Measurements from ENCODE around the gene PLOD2. TPM values are rescaled to one million over a fixed set of nuclear protein-coding genes. Genes with fewer than 3 reads are reported as not detected.

PLOD2 gene
- total RNA-seq, result 79.1 and 122 TPM in 2 replicates

GRCh38 chr3:146160964-146161662 lies at the start of gene PLOD2:
TSS of gene PLOD2 (minus strand) at chr3:146161184. CDS start at chr3:146160989, 195 bp downstream.
- DNase-seq (ENCODE audit: extremely low read depth, low read depth, low spot score), result no peak

GRCh38 chr3:146209371-146209770 lies 48.4 kb upstream of the PLOD2 start:
- no peak for DNase-seq (ENCODE audit: extremely low read depth, low read depth, low spot score)

- DNase-seq (ENCODE audit: extremely low read depth, low read depth, low spot score), result no peak
Observed at GRCh38 chr3:146203776-146204175, 42.8 kb upstream of the PLOD2 start.

DNA sequence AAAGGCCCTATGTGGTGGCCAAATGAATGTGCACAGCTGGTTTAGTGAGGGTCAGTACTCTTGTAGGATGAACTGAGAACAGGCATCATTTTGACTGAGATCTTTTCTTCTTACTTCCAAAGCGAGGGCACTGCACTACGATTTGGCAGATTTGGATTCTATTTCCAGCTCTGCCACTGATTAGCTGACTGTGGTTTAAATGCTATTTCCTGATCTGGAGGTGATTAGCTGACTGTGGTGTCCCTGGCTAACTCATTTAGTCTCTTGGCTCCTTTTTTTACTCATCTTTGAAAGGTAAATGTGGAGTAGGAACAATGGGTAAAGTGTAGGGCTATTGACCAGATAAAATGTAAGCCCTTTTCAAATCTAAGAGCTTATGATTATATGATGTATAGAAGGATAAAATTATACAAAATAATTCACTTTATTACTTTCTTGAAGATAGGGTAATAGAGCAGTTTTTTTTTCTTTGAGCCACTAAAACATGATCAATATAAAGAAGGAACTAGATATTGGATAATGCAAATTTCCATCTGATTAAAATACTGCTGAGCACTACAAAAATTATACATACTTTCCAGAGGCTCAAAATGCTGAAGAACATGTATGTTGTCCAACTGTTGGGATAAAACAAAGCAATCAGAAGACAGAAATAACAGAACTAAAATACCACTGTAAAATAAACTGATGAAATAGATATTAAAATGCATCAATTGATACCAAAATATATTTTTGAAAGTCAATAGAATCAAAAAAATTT lies 39.7 kb upstream of the PLOD2 start:
- no peak for DNase-seq (ENCODE audit: extremely low read depth, low read depth, low spot score)

GRCh38 chr3:146199762-146200161 lies 38.8 kb upstream of the PLOD2 start:
- no peak for DNase-seq (ENCODE audit: extremely low read depth, low read depth, low spot score)

- no peak for DNase-seq (ENCODE audit: extremely low read depth, low read depth, low spot score)
Observed at GRCh38 chr3:146196789-146197188, 35.8 kb upstream of the PLOD2 start.

DNA sequence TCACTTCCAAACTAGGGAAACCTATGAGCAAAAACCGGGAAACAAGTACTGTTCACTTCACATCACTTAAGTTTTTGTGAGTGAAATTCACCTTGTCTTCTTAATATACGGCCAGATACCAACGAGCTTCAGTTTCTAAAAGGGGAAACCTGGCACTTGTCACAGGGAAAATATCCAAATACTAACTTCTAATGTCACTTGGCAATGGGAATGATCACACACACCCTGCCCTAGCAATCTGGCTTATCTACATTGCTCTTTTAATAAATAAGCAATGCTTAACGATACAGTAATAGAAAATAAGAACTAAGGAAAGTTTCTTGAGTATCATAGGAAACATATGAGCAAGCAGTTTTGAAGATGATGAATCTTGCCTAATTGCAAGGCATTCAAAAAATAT lies 34.6 kb upstream of the PLOD2 start:
- no peak for DNase-seq (ENCODE audit: extremely low read depth, low read depth, low spot score)

GRCh38 chr3:146195030-146195429 lies 34.0 kb upstream of the PLOD2 start:
- DNase-seq (ENCODE audit: extremely low read depth, low read depth, low spot score), result peak; percentile 88

DNA sequence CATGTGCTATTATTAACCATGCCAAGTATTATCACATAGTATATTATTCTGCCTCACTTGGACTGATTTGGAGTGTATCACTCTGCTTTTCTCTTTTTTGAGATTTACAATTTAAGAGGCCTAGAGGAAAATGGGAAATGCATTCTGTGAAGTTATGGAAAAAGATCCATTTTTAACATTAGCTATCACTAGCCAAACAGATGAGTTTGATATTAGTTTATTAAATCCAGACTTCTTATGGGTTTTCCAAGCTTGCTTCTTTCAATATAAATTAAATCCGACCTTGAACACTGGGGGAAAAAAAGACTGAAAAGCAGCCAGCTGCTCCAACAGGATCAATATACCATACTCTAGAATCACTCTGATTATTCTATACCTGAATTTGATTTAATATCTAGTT lies 30.1 kb upstream of the PLOD2 start:
- no peak for DNase-seq (ENCODE audit: extremely low read depth, low read depth, low spot score)

- no peak for DNase-seq (ENCODE audit: extremely low read depth, low read depth, low spot score)
Observed at GRCh38 chr3:146189519-146190173, 28.7 kb upstream of the PLOD2 start.

GRCh38 chr3:146187334-146187950 lies 26.5 kb upstream of the PLOD2 start:
- DNase-seq (ENCODE audit: extremely low read depth, low read depth, low spot score), result no peak

DNA sequence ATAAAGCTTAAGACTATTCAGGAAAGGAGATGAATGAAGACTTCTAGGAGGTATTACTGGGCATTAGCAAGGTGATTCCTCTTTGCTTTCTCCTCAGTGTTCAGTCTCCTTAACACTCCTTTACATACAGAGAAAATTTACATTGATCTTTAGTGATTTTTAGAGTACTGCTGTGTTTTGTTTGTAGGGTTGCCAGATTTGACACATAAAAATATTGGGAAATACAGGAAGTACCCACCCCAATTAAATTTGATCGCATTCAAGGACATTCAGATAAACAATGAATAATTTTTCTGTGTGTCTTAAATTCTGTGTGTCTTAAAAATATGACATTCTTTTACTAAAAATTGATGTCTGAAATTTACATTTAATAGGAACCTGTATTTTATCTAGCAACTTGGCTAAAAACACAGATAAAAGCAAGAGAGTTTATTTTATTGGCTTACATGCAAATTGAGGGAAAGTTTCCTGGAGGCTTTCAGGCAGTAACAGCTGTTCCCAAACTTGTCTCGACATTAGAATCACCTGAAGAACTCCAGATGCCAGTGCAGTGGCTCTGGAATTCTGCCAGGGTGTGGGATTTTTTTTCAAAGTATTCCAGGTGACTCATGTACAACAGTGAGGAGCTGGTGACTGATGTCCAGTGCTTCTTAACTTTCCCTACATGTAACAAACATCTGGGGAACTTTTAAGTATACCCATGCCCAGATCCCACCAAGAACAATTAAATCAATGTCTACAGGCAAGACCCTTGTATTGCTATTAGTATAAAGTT lies 23.4 kb upstream of the PLOD2 start:
- DNase-seq (ENCODE audit: extremely low read depth, low read depth, low spot score), result no peak

DNA sequence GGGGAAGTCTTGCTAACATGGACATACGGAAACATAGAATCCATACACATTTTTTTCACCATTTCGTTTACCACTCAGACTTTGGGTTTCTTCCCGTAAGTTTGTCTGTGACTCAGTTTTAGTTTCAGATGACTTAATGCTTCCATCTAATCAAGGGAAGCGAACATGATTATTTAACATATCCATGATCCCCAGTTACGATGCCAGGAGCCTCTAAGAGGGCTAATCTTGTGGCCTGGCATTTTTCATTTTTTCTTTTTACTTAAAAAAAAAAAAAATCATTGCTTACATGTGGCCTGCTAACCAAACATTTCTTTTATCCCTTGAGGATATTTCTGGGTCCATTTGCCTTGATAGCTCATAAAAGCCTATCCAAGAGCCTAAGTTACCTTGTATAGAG lies 20.2 kb upstream of the PLOD2 start:
- DNase-seq (ENCODE audit: extremely low read depth, low read depth, low spot score), result no peak

DNA sequence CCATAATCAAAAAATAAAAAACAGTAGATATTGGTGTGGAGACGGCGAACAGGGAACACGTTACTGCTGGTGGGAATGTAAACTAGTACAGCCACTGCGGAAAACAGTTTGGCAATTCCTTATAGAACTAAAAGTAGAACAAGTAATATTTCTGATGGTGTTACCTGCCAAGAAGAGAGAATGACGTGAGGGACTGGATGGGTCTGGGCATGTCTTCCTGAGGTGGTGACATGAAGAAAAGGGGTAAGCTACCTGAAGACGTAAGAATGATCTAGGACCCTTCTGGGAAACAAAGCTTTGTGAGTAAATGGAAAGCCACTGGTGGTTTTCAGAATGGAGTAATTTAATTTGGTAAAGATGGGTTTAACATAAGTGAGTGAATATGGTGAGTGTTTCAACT lies 19.4 kb upstream of the PLOD2 start:
- DNase-seq (ENCODE audit: extremely low read depth, low read depth, low spot score), result no peak

GRCh38 chr3:146178006-146178689 lies 17.2 kb upstream of the PLOD2 start:
- DNase-seq (ENCODE audit: extremely low read depth, low read depth, low spot score), result no peak

DNA sequence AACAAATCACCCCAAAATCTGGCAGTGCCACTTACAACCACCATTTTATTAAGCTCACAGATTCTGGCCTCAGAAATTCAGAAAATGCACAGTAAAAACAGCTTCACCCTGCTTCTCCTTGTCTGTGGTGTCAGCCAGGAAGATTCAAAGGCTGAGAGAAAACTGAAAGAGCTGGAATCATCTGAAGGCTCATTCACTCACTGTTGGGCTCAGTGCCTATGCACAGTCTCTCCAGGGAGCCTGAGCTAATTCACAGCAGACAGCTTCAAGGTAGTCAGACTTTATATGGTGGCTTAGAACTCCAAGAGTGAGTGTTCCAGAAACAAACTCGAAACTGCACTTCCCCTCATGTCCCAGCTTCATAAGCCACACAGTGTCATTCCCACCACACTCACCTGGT lies 16.5 kb upstream of the PLOD2 start:
- DNase-seq (ENCODE audit: extremely low read depth, low read depth, low spot score), result no peak

DNA sequence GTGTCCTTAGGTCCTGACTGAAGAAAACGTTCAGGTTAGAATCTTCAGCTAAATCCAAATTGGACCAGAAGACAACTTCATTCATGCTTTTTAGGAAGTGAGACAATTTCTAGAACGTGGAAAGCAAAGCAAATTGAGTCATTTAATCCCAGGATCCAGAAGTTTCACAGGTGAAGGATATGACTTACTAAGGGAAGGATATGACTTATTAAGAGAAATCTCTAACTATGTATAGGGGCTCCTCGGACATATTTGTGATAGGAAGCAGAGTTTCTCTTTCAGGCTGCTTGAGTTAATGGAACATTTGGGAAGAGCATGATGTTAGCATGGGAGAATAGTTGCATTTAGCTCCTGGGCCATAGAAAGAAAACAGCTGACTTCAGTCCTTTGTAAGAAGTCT lies 16.1 kb upstream of the PLOD2 start:
- no peak for DNase-seq (ENCODE audit: extremely low read depth, low read depth, low spot score)

- no peak for DNase-seq (ENCODE audit: extremely low read depth, low read depth, low spot score)
Observed at GRCh38 chr3:146172586-146172985, 11.6 kb upstream of the PLOD2 start.

GRCh38 chr3:146170591-146170990 lies 9.6 kb upstream of the PLOD2 start:
- DNase-seq (ENCODE audit: extremely low read depth, low read depth, low spot score), result no peak

GRCh38 chr3:146169891-146170290 lies 8.9 kb upstream of the PLOD2 start:
- no peak for DNase-seq (ENCODE audit: extremely low read depth, low read depth, low spot score)
